HG02973 (cell line): ENCODE data around the gene EXD2.
"Not testable (repeated sequence)": the region's sequence is repeated elsewhere in the genome, so short reads cannot be mapped to it uniquely, and the experiment has no call there.

Experiments used
- ATAC-seq: cut with Tn5 transposase; IDR thresholded peaks from one replicate; pipeline ENCODE4 v1.9.1; 2021; ENCODE audit warnings: moderate library complexity; ENCODE audit not compliant: unreplicated experiment

The EXD2 gene

GRCh38 chr14:69191340-69192111, at the start of gene EXD2:
Gene EXD2, plus strand, starts transcription at chr14:69191498. Its CDS starts 17,973 bp downstream, at chr14:69209471.
- ATAC-seq = peak; percentile 82

GRCh38 chr14:69141550-69141949, 49.7 kb upstream of the EXD2 start:
- ATAC-seq = no peak

- no peak for ATAC-seq
These were observed 49.2 kb upstream of the EXD2 start for GRCh38 chr14:69142101-69142500.

GRCh38 chr14:69149461-69150244, 41.6 kb upstream of the EXD2 start:
- no peak for ATAC-seq

GRCh38 chr14:69151458-69152180, 39.7 kb upstream of the EXD2 start:
- peak; percentile 46 for ATAC-seq

GRCh38 chr14:69152181-69152901, 39.0 kb upstream of the EXD2 start:
- ATAC-seq = peak; percentile 2

GRCh38 chr14:69152902-69153151, 38.5 kb upstream of the EXD2 start, which contains the start of gene DCAF5:
Gene DCAF5, minus strand, starts transcription at chr14:69153119. Its CDS starts 141 bp downstream, at chr14:69152978.
- no peak for ATAC-seq

GRCh38 chr14:69153152-69153872, 38.0 kb upstream of the EXD2 start:
- peak; percentile 77 for ATAC-seq

- no peak for ATAC-seq
These were observed 37.4 kb upstream of the EXD2 start for GRCh38 chr14:69153873-69154270.

GRCh38 chr14:69154779-69155178, 36.5 kb upstream of the EXD2 start:
- no peak for ATAC-seq

- no peak for ATAC-seq
These were observed 35.1 kb upstream of the EXD2 start for GRCh38 chr14:69156224-69156623.

- ATAC-seq = no peak
These were observed 29.7 kb upstream of the EXD2 start for GRCh38 chr14:69161590-69161989.

GRCh38 chr14:69165787-69166186, 25.5 kb upstream of the EXD2 start:
- ATAC-seq = not testable (repeated sequence)

GRCh38 chr14:69170839-69171238, 20.5 kb upstream of the EXD2 start:
- no peak for ATAC-seq

GRCh38 chr14:69171569-69171968, 19.7 kb upstream of the EXD2 start:
- no peak for ATAC-seq

GRCh38 chr14:69175130-69175529, 16.2 kb upstream of the EXD2 start:
- no peak for ATAC-seq

GRCh38 chr14:69181491-69181890, 9.8 kb upstream of the EXD2 start:
- ATAC-seq = no peak

- ATAC-seq = not testable (repeated sequence)
These were observed 8.7 kb upstream of the EXD2 start for GRCh38 chr14:69182580-69182979.

- no peak for ATAC-seq
These were observed 7.6 kb upstream of the EXD2 start for GRCh38 chr14:69183735-69184134.

- ATAC-seq = no peak
These were observed 1.1 kb upstream of the EXD2 start for GRCh38 chr14:69190191-69190590.
